Smooth muscle cell (in vitro differentiated cells): Measurements from ENCODE around the gene SLC2A2. TPM values are rescaled to one million over a fixed set of nuclear protein-coding genes. Genes with fewer than 3 reads are reported as not detected.
A peak's percentile ranks its signal among the peaks of the same experiment; 100 is the strongest.

Experiments
- DNase-seq: peaks from one replicate; lab custom pipeline; 2025; ENCODE audit not compliant: unreplicated experiment; lab: John Stamatoyannopoulos, UW
- H2AFZ ChIP-seq: fragments of 200-600 bp; sonication (generic); 2 replicates; pipeline ENCODE4 v1.6.0; 2016; ENCODE audit warnings: antibody characterized with exemption, low read depth, mild to moderate bottlenecking
- H3F3A ChIP-seq: fragments of 200-600 bp; sonication (generic); 2 replicates; pipeline ENCODE4 v1.6.0; 2017; ENCODE audit warnings: antibody characterized with exemption, low read depth
- H3K27ac ChIP-seq: fragments of 200-600 bp; sonication (generic); 2 replicates; pipeline ENCODE4 v1.5.1; 2016; ENCODE audit warnings: low read depth, mild to moderate bottlenecking
- H3K27me3 ChIP-seq: fragments of 200-600 bp; sonication (generic); 2 replicates; pipeline ENCODE4 v1.6.1; 2016; ENCODE audit warnings: low read depth, mild to moderate bottlenecking
- H3K36me3 ChIP-seq: fragments of 200-600 bp; sonication (generic); 2 replicates; pipeline ENCODE4 v1.5.1; 2016; ENCODE audit warnings: low read depth
- H3K4me1 ChIP-seq: fragments of 200-600 bp; sonication (generic); 2 replicates; pipeline ENCODE4 v1.5.1; 2016; ENCODE audit warnings: low read depth
- H3K4me2 ChIP-seq: fragments of 200-600 bp; sonication (generic); 2 replicates; pipeline ENCODE4 v1.6.0; 2016; ENCODE audit warnings: mild to moderate bottlenecking
- H3K4me3 ChIP-seq: fragments of 200-600 bp; sonication (generic); 2 replicates; pipeline ENCODE4 v1.5.1; 2016; ENCODE audit warnings: mild to moderate bottlenecking
- H3K79me2 ChIP-seq: fragments of 200-600 bp; sonication (generic); 2 replicates; pipeline ENCODE4 v1.6.0; 2016; ENCODE audit warnings: low read depth, mild to moderate bottlenecking
- H3K9ac ChIP-seq: fragments of 200-600 bp; sonication (generic); 2 replicates; pipeline ENCODE4 v1.6.0; 2016; ENCODE audit warnings: low read depth
- H3K9me3 ChIP-seq: fragments of 200-600 bp; sonication (generic); replicated peaks from 2 replicates; pipeline ENCODE4 v1.5.1; 2016; ENCODE audit warnings: low read depth
- H4K20me1 ChIP-seq: fragments of 200-600 bp; sonication (generic); 2 replicates; pipeline ENCODE4 v1.6.0; 2016; ENCODE audit warnings: low read depth
- CTCF ChIP-seq: fragments of 200-600 bp; sonication (generic); IDR thresholded peaks from 2 replicates; pipeline ENCODE4 v1.5.1; 2017; ENCODE audit warnings: borderline replicate concordance, mild to moderate bottlenecking, antibody characterized with exemption; ENCODE audit not compliant: insufficient read depth, poor library complexity, severe bottlenecking
- WGBS: methylation state at CpG from one replicate; pipeline ENCODE4 v1.1.7; 2016; ENCODE audit warnings: low lambda C conversion rate; 5-methylcytosine and 5-hydroxymethylcytosine counted together
- polyA plus RNA-seq: library from polyadenylated mRNA; unstranded; fragments of >200 nt; fragmentation: Nextera tagmentation; extraction: Ambion mirVana; gene quantifications from 2 replicates; pipeline ENCODE4 v1.2.1, GENCODE V29; 2016
- total RNA-seq: library from RNA; depleted of rRNA; stranded (reverse); fragments of >200 nt; gene quantifications from 2 replicates; pipeline ENCODE4 v1.2.3, GENCODE V29; 2014

Gene SLC2A2
- total and polyA plus RNA-seq, 2 experiments from 2014 or later, result not detected

- Histone ChIP-seq H3K4me1 (no peaks in the 10 kb centered on the region), H3K9me3 (no peaks in the 10 kb centered on the region), H3K36me3 (no peaks in the 10 kb centered on the region), H3K27me3 (no peaks in the 10 kb centered on the region), H3F3A (no peaks in the 10 kb centered on the region), H3K27ac (no peak overlapping the region), H4K20me1 (no peaks in the 10 kb centered on the region), H3K4me3 (no peak overlapping the region), H3K9ac (no peak overlapping the region), H3K79me2 (no peaks in the 10 kb centered on the region), H2AFZ (no peak overlapping the region), H3K4me2 (no peak overlapping the region)
- TF ChIP-seq CTCF, result peak; percentile 25
- DNase-seq, result no peak
- WGBS, result 69% methylated on average over 6 of the region's 6 CpGs
These were observed 8.2 kb downstream of the SLC2A2 start for GRCh38 chr3:171018156-171018935.

GRCh38 chr3:171013822-171014748 is 12.4 kb downstream of the SLC2A2 start:
- 94% methylated on average over 5 of the region's 5 CpGs for WGBS
- DNase-seq, result no peak
- H2AFZ ChIP-seq, result no peak overlapping the region
- no peaks in the 10 kb centered on the region for H4K20me1 ChIP-seq
- H3K27ac ChIP-seq, result no peak overlapping the region
- no peaks in the 10 kb centered on the region for H3F3A ChIP-seq
- H3K36me3 ChIP-seq, result no peaks in the 10 kb centered on the region
- H3K4me3 ChIP-seq, result no peak overlapping the region
- no peaks in the 10 kb centered on the region for H3K4me1 ChIP-seq
- H3K27me3 ChIP-seq, result no peaks in the 10 kb centered on the region
- H3K4me2 ChIP-seq, result no peak overlapping the region
- no peak overlapping the region for H3K9ac ChIP-seq
- H3K9me3 ChIP-seq, result no peaks in the 10 kb centered on the region
- no peak for TF ChIP-seq CTCF
- H3K79me2 ChIP-seq, result no peaks in the 10 kb centered on the region

GRCh38 chr3:171011873-171012336 is 14.6 kb downstream of the SLC2A2 start:
- TF ChIP-seq CTCF, result no peak
- 91% methylated on average over 4 of the region's 4 CpGs for WGBS
- Histone ChIP-seq H3K4me1 (no peaks in the 10 kb centered on the region), H3K79me2 (no peaks in the 10 kb centered on the region), H3F3A (no peaks in the 10 kb centered on the region), H3K36me3 (no peaks in the 10 kb centered on the region), H3K4me3 (no peak overlapping the region), H2AFZ (no peak overlapping the region), H3K27me3 (no peaks in the 10 kb centered on the region), H3K9me3 (no peaks in the 10 kb centered on the region), H3K4me2 (no peak overlapping the region), H3K27ac (no peak overlapping the region), H4K20me1 (no peaks in the 10 kb centered on the region), H3K9ac (no peak overlapping the region)
- DNase-seq, result no peak
